ENCODE measurements around the gene MCHR1.

MCHR1 gene

GRCh38 chr22:40641269-40641668, 38.0 kb upstream of the MCHR1 start:
- ChIA-PET CTCF (interaction anchor here (1.6 kb wide), 1 partner anchor 204 kb away, joined by 8 read pairs; no protein-coding TSS in a partner anchor), POLR2A (interaction anchor here (0.6 kb wide), 1 partner anchor 216 kb away, joined by 3 read pairs; no protein-coding TSS in a partner anchor)
- no peak for DNase-seq (ENCODE audit: extremely low spot score)
- TF ChIP-seq ZNF384 (IDR thresholded peaks at IDR 0.05) (no peak), SUZ12 (IDR thresholded peaks at IDR 0.05) (no peak), ARNT (IDR thresholded peaks at IDR 0.05) (no peak), PKNOX1 (IDR thresholded peaks at IDR 0.05) (peak; percentile 61)

- ChIA-PET CTCF (interaction anchor here (0.6 to 1.6 kb wide), 2 partner anchors 18 to 205 kb away, joined by 3 to 8 read pairs; no protein-coding TSS in a partner anchor), POLR2A (interaction anchor here (1.2 kb wide), 1 partner anchor 9 kb away, joined by 8 read pairs; no protein-coding TSS in a partner anchor)
- no peak for TF ChIP-seq SUZ12 (IDR thresholded peaks at IDR 0.05)
- no peak for DNase-seq (ENCODE audit: extremely low spot score)
These were observed 37.0 kb upstream of the MCHR1 start for GRCh38 chr22:40642316-40642715.

- CTCF ChIA-PET = interaction anchor here (1.0 to 3.8 kb wide), 4 partner anchors 9 to 209 kb away, joined by 3 to 24 read pairs (median 12); partner anchors contain the start of gene MRTFA
- POLR2A ChIA-PET = interaction anchor here (1.0 to 3.3 kb wide), 2 partner anchors 9 to 119 kb away, joined by 4 to 17 read pairs; partner anchors contain the start of gene MRTFA
- TF ChIP-seq LEF1 (IDR thresholded peaks at IDR 0.05; ENCODE audit: borderline replicate concordance) (no peak), ELF4 (IDR thresholded peaks at IDR 0.05) (no peak), ARNT (IDR thresholded peaks at IDR 0.05) (no peak), SUZ12 (IDR thresholded peaks at IDR 0.05) (no peak), TARDBP (IDR thresholded peaks at IDR 0.05) (no peak), CTBP1 (IDR thresholded peaks at IDR 0.05; ENCODE audit: borderline replicate concordance) (no peak), SP1 (IDR thresholded peaks at IDR 0.05) (no peak), ZNF384 (IDR thresholded peaks at IDR 0.05) (no peak), FOXK2 (IDR thresholded peaks at IDR 0.05) (no peak), NFRKB (IDR thresholded peaks at IDR 0.05) (no peak), L3MBTL2 (conservative IDR thresholded peaks at IDR 0.05) (no peak)
- no peak for DNase-seq (ENCODE audit: extremely low spot score)
These were observed 33.6 kb upstream of the MCHR1 start for GRCh38 chr22:40645579-40646197.

- TF ChIP-seq FOXM1 (IDR thresholded peaks at IDR 0.05; ENCODE audit: borderline replicate concordance) (no peak), ELF4 (IDR thresholded peaks at IDR 0.05) (no peak), ZNF384 (IDR thresholded peaks at IDR 0.05) (no peak), L3MBTL2 (conservative IDR thresholded peaks at IDR 0.05) (no peak), LEF1 (IDR thresholded peaks at IDR 0.05; ENCODE audit: borderline replicate concordance) (no peak), PKNOX1 (IDR thresholded peaks at IDR 0.05) (no peak), CTBP1 (IDR thresholded peaks at IDR 0.05; ENCODE audit: borderline replicate concordance) (no peak), SP1 (IDR thresholded peaks at IDR 0.05) (no peak), FOXA1 (IDR thresholded peaks at IDR 0.05) (no peak)
- no peak for DNase-seq (ENCODE audit: extremely low spot score)
- ChIA-PET POLR2A (no interaction called here), CTCF (interaction anchor here (1.0 kb wide), 1 partner anchor 213 kb away, joined by 4 read pairs; no protein-coding TSS in a partner anchor)
These were observed 30.9 kb upstream of the MCHR1 start for GRCh38 chr22:40648386-40648785.

- no peak for DNase-seq (ENCODE audit: extremely low spot score)
- ChIA-PET CTCF (interaction anchor here (1.2 to 2.2 kb wide), 3 partner anchors 127 to 214 kb away, joined by 3 to 9 read pairs (median 6); no protein-coding TSS in a partner anchor), POLR2A (interaction anchor here (0.7 to 2.9 kb wide), 32 partner anchors 9 to 305 kb away, joined by 3 to 22 read pairs (median 4); partner anchors contain the start of genes ADSL, MRTFA and SGSM3)
- no peak for TF ChIP-seq NFRKB (IDR thresholded peaks at IDR 0.05)
These were observed 28.2 kb upstream of the MCHR1 start for GRCh38 chr22:40651057-40651456.

- ChIA-PET POLR2A (interaction anchor here (0.6 to 2.9 kb wide), 44 partner anchors 8 to 738 kb away, joined by 3 to 22 read pairs (median 4); partner anchors contain the start of genes ADSL, MCHR1, MRTFA and SGSM3), CTCF (interaction anchor here (1.8 to 2.2 kb wide), 2 partner anchors 127 to 215 kb away, joined by 6 to 9 read pairs; no protein-coding TSS in a partner anchor)
- peak; percentile 93 for DNase-seq (ENCODE audit: extremely low spot score)
- TF ChIP-seq HDGF (IDR thresholded peaks at IDR 0.05; ENCODE audit: borderline replicate concordance) (no peak), ELF4 (IDR thresholded peaks at IDR 0.05) (no peak; the same call in 1 of the 2 replicates), BHLHE40 (IDR thresholded peaks at IDR 0.05; ENCODE audit: borderline replicate concordance) (no peak), FOXK2 (IDR thresholded peaks at IDR 0.05) (no peak), ARNT (IDR thresholded peaks at IDR 0.05) (no peak), L3MBTL2 (conservative IDR thresholded peaks at IDR 0.05) (peak; percentile 94), SP1 (IDR thresholded peaks at IDR 0.05) (no peak), TARDBP (IDR thresholded peaks at IDR 0.05) (no peak), NFRKB (IDR thresholded peaks at IDR 0.05) (no peak), PKNOX1 (IDR thresholded peaks at IDR 0.05) (no peak), ZNF384 (IDR thresholded peaks at IDR 0.05) (peak; percentile 93)
These were observed 27.5 kb upstream of the MCHR1 start for GRCh38 chr22:40651563-40652501.

Measured in HEK293T (cell line).